PFSK-1 (cell line): ENCODE results near the gene ZNF184.

Source experiments
- POLR2AphosphoS5 ChIP-seq: IDR thresholded peaks from 2 replicates; pipeline ENCODE4 v1.6.1; 2012; ENCODE audit warnings: low read depth, mild to moderate bottlenecking, control low read depth, low read length, moderate library complexity
- REST ChIP-seq, 2 experiments: IDR thresholded peaks; 2 replicates each; pipeline versions ENCODE4 v1.6.1 to v1.8.0; 2011 to 2012; ENCODE audit warnings: low read depth in 2 of 2, low read length in 2 of 2, control low read depth in 1 of 2, inconsistent platforms in 1 of 2, mild to moderate bottlenecking in 1 of 2, moderate library complexity in 1 of 2; ENCODE audit not compliant: insufficient read depth in 1 of 2
- TAF1 ChIP-seq: IDR thresholded peaks from 2 replicates; pipeline ENCODE4 v1.6.1; 2012; ENCODE audit warnings: low read length, control low read depth, borderline replicate concordance; ENCODE audit not compliant: insufficient read depth

- no peak for TF ChIP-seq REST (IDR thresholded peaks at IDR 0.05; ENCODE audit: insufficient read depth in 1 of 2, low read depth in 2 of 2, low read length in 2 of 2)
- no peak for TF ChIP-seq TAF1
- no peak for TF ChIP-seq POLR2AphosphoS5
Observed at GRCh38 chr6:27400877-27401642, 71.8 kb downstream of the ZNF184 start.
